ENCODE results near the gene TELO2.

GRCh38 chr16:1485847-1486496 is 7.2 kb upstream of the TELO2 start:
- no peak for TF ChIP-seq RARB (CRISPR knock-in tag; IDR thresholded peaks at IDR 0.05)
- TF ChIP-seq ZNF8 (CRISPR knock-in tag; IDR thresholded peaks at IDR 0.05) = no peak
- TF ChIP-seq PATZ1 (CRISPR knock-in tag; IDR thresholded peaks at IDR 0.05; ENCODE audit: borderline replicate concordance) = no peak
- no peak for TF ChIP-seq OSR1 (CRISPR knock-in tag; IDR thresholded peaks at IDR 0.05)
- TF ChIP-seq CREB5 (CRISPR knock-in tag; IDR thresholded peaks at IDR 0.05; ENCODE audit: low read depth) = no peak
- no peak for TF ChIP-seq ZFP3 (CRISPR knock-in tag; IDR thresholded peaks at IDR 0.05)
- no peak for TF ChIP-seq ZFP30 (CRISPR knock-in tag; IDR thresholded peaks at IDR 0.05)
- no peak for TF ChIP-seq TSHZ2 (CRISPR knock-in tag; IDR thresholded peaks at IDR 0.05)
